ENCODE data around the gene CALCOCO1.

The CALCOCO1 gene

DNA sequence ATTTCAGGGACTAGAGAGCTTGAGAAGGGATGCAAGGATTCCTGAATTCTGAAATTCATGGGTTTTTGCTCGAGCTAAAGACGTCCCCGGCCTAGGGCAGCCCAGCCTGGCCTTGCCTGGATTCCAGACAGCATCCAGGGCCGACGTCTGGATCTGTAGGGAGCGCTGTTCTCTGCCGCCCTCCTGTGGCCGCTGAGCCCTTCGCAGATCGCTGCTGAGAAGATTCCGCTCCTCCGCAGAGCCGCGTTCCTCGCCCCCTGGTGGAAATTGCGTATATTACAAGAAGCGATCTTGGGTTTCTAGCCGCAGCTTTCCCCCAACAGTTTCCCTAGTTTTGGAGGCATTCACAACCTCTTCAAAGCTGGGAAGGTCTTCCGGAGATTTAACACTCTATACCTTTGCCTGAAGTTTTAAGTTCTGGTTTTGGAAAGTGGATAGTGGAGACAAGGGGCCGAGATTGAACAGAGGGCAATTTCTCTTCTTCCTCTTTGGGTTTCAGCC, 19.4 kb upstream of the CALCOCO1 start:
- Mint-ChIP-seq H3K4me3 (peak overlapping the region; percentile 60), H3K4me1 (peaks cover 34% of the 10 kb centered on the region), H3K9me3 (no peaks in the 10 kb centered on the region), H3K27me3 (ENCODE audit: low read depth, poor library complexity) (peaks cover 7% of the 10 kb centered on the region), H3K27ac (no peak overlapping the region), H3K36me3 (ENCODE audit: low read depth) (no peaks in the 10 kb centered on the region)
- peak; percentile 100 for TF ChIP-seq CTCF (IDR thresholded peaks at IDR 0.05)
- DNase-seq: peak; percentile 97

DNA sequence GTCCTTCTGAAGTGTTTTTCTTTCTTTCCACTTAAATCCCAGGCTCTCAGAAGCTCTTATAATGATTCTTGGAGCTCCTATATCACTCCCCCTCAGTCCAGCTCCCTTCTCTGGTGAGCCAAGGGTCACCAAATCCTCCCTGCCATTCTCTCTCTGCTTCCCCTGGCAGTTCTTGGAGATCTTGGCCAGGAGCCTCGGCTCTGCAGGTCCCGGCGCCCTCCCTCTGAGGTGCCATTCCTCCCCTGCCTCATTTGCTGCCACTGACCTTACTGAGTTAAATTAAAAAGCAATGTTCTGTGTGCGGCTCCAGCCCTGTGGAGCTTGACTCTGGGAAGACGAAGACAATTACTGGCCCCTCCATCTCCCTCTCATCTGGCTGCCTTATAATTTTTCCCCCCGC, 17.5 kb upstream of the CALCOCO1 start:
- Mint-ChIP-seq H3K4me3 (no peak overlapping the region), H3K27ac (no peak overlapping the region), H3K4me1 (peaks cover 34% of the 10 kb centered on the region), H3K27me3 (ENCODE audit: low read depth, poor library complexity) (peaks cover 7% of the 10 kb centered on the region), H3K36me3 (ENCODE audit: low read depth) (no peaks in the 10 kb centered on the region), H3K9me3 (no peaks in the 10 kb centered on the region)
- no peak for TF ChIP-seq CTCF (IDR thresholded peaks at IDR 0.05)
- no peak for DNase-seq

DNA sequence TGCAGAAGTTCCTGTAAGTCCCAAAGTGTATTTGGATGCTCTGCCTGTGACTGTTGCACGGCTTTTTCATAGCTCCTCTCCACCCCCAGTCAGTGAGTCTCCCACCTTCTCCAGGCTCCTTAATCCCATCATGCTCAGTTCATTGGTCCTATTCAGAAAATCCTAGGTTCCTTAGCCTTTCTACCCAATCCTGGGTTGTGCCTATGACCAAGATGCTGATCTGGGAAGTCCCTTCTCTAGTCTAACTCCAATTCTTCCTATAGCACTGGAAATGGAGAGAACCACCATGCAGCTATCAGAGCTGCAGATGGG, 16.8 kb upstream of the CALCOCO1 start:
- H3K27me3 Mint-ChIP-seq (ENCODE audit: low read depth, poor library complexity): peaks cover 7% of the 10 kb centered on the region
- H3K4me1 Mint-ChIP-seq: peaks cover 41% of the 10 kb centered on the region
- no peak overlapping the region for H3K27ac Mint-ChIP-seq
- H3K36me3 Mint-ChIP-seq (ENCODE audit: low read depth): no peaks in the 10 kb centered on the region
- no peak for TF ChIP-seq CTCF (IDR thresholded peaks at IDR 0.05)
- no peak for DNase-seq
- no peak overlapping the region for H3K4me3 Mint-ChIP-seq
- H3K9me3 Mint-ChIP-seq: no peaks in the 10 kb centered on the region

DNA sequence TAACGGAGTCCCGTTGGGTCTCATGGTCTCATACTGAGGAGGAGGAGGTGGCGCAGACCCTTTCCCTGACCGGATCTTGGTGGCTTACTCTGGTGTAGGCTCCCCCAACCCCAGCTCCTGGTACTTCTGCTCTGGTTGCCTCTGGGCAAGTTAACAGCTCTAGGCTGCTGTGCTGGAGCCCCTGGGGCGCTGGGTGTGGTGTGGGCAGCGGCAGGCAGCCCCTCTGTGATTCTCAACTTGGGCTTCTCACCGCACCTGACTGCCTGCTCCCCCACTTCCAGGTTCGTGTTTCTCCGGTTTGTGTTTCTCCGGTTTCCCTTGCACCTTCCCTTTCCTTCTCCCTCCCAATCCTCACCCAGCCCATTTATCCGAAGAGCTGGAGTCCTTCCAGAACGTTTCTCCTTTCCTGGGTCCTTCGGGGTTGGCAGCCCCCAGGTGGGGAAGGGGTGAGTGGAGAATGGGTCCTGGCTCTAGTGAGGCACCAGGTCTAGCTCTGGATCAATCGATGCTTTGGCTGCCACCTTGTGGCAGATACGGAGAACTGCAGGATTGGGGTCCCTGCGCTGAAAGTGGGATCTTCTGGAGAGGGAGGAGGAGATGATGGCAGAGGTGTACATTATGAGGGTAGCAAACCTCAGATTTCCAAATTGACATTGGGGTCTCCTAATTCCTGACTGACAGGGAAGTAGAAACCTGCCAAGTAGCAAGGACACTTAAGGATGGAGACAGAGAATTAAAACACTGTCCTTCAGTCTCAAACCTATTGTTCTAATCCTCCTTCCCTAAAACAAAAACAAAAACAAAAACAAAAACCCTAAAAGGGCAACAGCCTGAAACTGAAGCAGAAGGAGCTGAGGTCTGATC, 16.2 kb upstream of the CALCOCO1 start:
- H3K36me3 Mint-ChIP-seq (ENCODE audit: low read depth): no peaks in the 10 kb centered on the region
- peaks cover 7% of the 10 kb centered on the region for H3K27me3 Mint-ChIP-seq (ENCODE audit: low read depth, poor library complexity)
- peak overlapping the region; percentile 54 for H3K4me3 Mint-ChIP-seq
- TF ChIP-seq CTCF (IDR thresholded peaks at IDR 0.05): peak; percentile 96
- H3K4me1 Mint-ChIP-seq: peaks cover 47% of the 10 kb centered on the region
- no peak overlapping the region for H3K27ac Mint-ChIP-seq
- DNase-seq: peak; percentile 68
- no peaks in the 10 kb centered on the region for H3K9me3 Mint-ChIP-seq

GRCh38 chr12:53740130-53740491, 12.9 kb upstream of the CALCOCO1 start:
- DNase-seq: no peak
- no peak for TF ChIP-seq CTCF (IDR thresholded peaks at IDR 0.05)
- no peaks in the 10 kb centered on the region for H3K9me3 Mint-ChIP-seq
- no peak overlapping the region for H3K27ac Mint-ChIP-seq
- no peaks in the 10 kb centered on the region for H3K36me3 Mint-ChIP-seq (ENCODE audit: low read depth)
- no peak overlapping the region for H3K4me3 Mint-ChIP-seq
- no peaks in the 10 kb centered on the region for H3K27me3 Mint-ChIP-seq (ENCODE audit: low read depth, poor library complexity)
- peaks cover 65% of the 10 kb centered on the region for H3K4me1 Mint-ChIP-seq

All from nephron progenitor cell (in vitro differentiated cells).